A673 (cell line): ENCODE measurements around the gene CABLES1.

Experiments
- CTCF ChIP-seq: fragments of 300-800, 200-600 bp; sonication (generic); conservative IDR thresholded peaks from 2 replicates; pipeline ENCODE4 v1.5.1; 2017; ENCODE audit warnings: low read depth, mild to moderate bottlenecking, antibody characterized with exemption, low read length, moderate library complexity, mixed read lengths
- EZH2 ChIP-seq: fragments of 200-600 bp; sonication (generic); IDR thresholded peaks from 2 replicates; pipeline ENCODE4 v1.6.1; 2017; ENCODE audit warnings: borderline replicate concordance, low read depth, mild to moderate bottlenecking, mixed read lengths, antibody characterized with exemption, low read length; ENCODE audit not compliant: poor library complexity, severe bottlenecking

DNA sequence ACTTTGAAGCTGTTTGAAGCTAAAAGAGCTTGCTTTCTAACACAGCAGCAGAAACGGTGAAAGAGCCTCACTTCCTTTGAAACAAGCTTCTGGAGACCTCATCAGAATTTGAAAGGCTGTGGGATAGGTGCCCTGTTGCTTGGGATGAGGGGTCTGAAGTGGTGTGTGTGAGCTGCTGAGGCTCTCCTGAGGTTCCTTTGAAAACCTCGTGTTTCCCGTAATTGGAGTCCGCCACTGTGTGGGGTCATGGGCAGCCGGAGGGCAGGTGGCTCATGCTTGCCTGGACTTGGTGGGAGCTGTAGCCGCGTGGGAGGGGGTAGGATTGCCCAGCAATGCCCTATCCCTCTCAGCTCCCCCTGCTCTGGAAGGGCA lies 34.4 kb downstream of the CABLES1 start:
- TF ChIP-seq CTCF, result no peak
- TF ChIP-seq EZH2, result no peak
